GM23338 (cell line): ENCODE data around the gene CYP1B1. TPM values are rescaled to one million over a fixed set of nuclear protein-coding genes. Genes with fewer than 3 reads are reported as not detected.

ENCODE experiments used
- ATAC-seq: fragments of 200-7000 bp; cut with Tn5 transposase; 3 replicates; pipeline ENCODE4 v1.9.1; 2020
- DNase-seq: peaks from one replicate; pipeline ENCODE4 v3.0.0-alpha.2; 2015; ENCODE audit warnings: low spot score
- H2AFZ ChIP-seq: fragments of 200-600 bp; sonication (generic); 2 replicates; pipeline ENCODE4 v1.8.0; 2016; ENCODE audit warnings: antibody characterized with exemption, mild to moderate bottlenecking, moderate library complexity
- H3F3A ChIP-seq: fragments of 200-600 bp; sonication (generic); replicated peaks from 2 replicates; pipeline ENCODE4 v1.8.0; 2017; ENCODE audit warnings: antibody characterized with exemption, mixed run types, low read depth
- H3K27ac ChIP-seq: fragments of 200-600 bp; sonication (generic); 2 replicates; pipeline ENCODE4 v1.6.1; 2016; ENCODE audit warnings: low read depth
- H3K27me3 ChIP-seq: fragments of 200-600 bp; sonication (generic); 2 replicates; pipeline ENCODE4 v1.8.0; 2016; ENCODE audit warnings: mild to moderate bottlenecking, mixed run types, moderate library complexity; ENCODE audit not compliant: insufficient read depth
- H3K36me3 ChIP-seq: fragments of 200-600 bp; sonication (generic); 2 replicates; pipeline ENCODE4 v1.8.0; 2016; ENCODE audit warnings: mild to moderate bottlenecking; ENCODE audit not compliant: insufficient read depth
- H3K4me1 ChIP-seq: fragments of 200-600 bp; sonication (generic); 2 replicates; pipeline ENCODE4 v1.8.0; 2016; ENCODE audit warnings: mild to moderate bottlenecking, moderate library complexity; ENCODE audit not compliant: insufficient read depth
- H3K4me2 ChIP-seq: fragments of 200-600 bp; sonication (generic); 2 replicates; pipeline ENCODE4 v1.7.1; 2017; ENCODE audit warnings: mixed run types
- H3K4me3 ChIP-seq: fragments of 200-600 bp; sonication (generic); 2 replicates; pipeline ENCODE4 v1.6.1; 2016; ENCODE audit warnings: mixed run types
- H3K79me2 ChIP-seq: fragments of 200-600 bp; sonication (generic); replicated peaks from 2 replicates; pipeline ENCODE4 v1.8.0; 2017; ENCODE audit warnings: mild to moderate bottlenecking; ENCODE audit not compliant: insufficient read depth
- H3K9me2 ChIP-seq: fragments of 200-600 bp; sonication (generic); 2 replicates; pipeline ENCODE4 v1.8.0; 2017; ENCODE audit not compliant: insufficient read depth
- H4K20me1 ChIP-seq: fragments of 200-600 bp; sonication (generic); replicated peaks from 2 replicates; pipeline ENCODE4 v1.8.0; 2017; ENCODE audit warnings: mild to moderate bottlenecking; ENCODE audit not compliant: insufficient read depth
- H3K27ac Mint-ChIP-seq: 2 replicates; pipeline ENCODE4 v1.8.0; 2020; ENCODE audit warnings: inconsistent platforms, mild to moderate bottlenecking, moderate library complexity, mixed read lengths
- H3K27me3 Mint-ChIP-seq: 3 replicates; pipeline ENCODE4 v1.8.0; 2022; ENCODE audit warnings: low read depth, mild to moderate bottlenecking, moderate library complexity, mixed read lengths, inconsistent platforms; ENCODE audit not compliant: insufficient read depth, poor library complexity
- H3K36me3 Mint-ChIP-seq: 3 replicates; pipeline ENCODE4 v1.8.0; 2021; ENCODE audit warnings: low read depth, mild to moderate bottlenecking, inconsistent platforms, moderate library complexity, mixed read lengths
- H3K4me1 Mint-ChIP-seq: 3 replicates; pipeline ENCODE4 v1.8.0; 2020; ENCODE audit warnings: mild to moderate bottlenecking, inconsistent platforms, mixed read lengths
- H3K4me3 Mint-ChIP-seq: 3 replicates; pipeline ENCODE4 v1.8.0; 2021; ENCODE audit warnings: moderate library complexity, mild to moderate bottlenecking, inconsistent platforms, mixed read lengths
- H3K9me3 Mint-ChIP-seq: 3 replicates; pipeline ENCODE4 v1.8.0; 2020; ENCODE audit warnings: moderate library complexity, mild to moderate bottlenecking, inconsistent platforms, mixed read lengths
- CREB1 ChIP-seq: fragments of 250-450 bp; sonication (Bioruptor Pico); IDR thresholded peaks from 2 replicates; pipeline ENCODE4 v1.5.0; 2020; ENCODE audit warnings: low read depth, mild to moderate bottlenecking, moderate library complexity
- EZH2 ChIP-seq: fragments of 200-600 bp; sonication (generic); IDR thresholded peaks from one replicate; pipeline ENCODE4 v1.8.0; 2017; ENCODE audit warnings: antibody characterized with exemption, mild to moderate bottlenecking, low read depth; ENCODE audit not compliant: unreplicated experiment
- EZH2phosphoT487 ChIP-seq: fragments of 200-600 bp; sonication (generic); IDR thresholded peaks from one replicate; pipeline ENCODE4 v1.8.1; 2018; ENCODE audit warnings: antibody characterized with exemption; ENCODE audit not compliant: unreplicated experiment
- JUNB ChIP-seq: IDR thresholded peaks from one replicate; pipeline ENCODE4 v1.6.1; 2016; ENCODE audit warnings: antibody characterized with exemption; ENCODE audit not compliant: unreplicated experiment
- NANOG ChIP-seq: IDR thresholded peaks from 2 replicates; pipeline ENCODE4 v1.6.1; 2016; ENCODE audit warnings: antibody characterized with exemption, borderline replicate concordance
- POLR2AphosphoS5 ChIP-seq: IDR thresholded peaks from 2 replicates; pipeline ENCODE4 v1.6.1; 2016; ENCODE audit warnings: antibody characterized with exemption, low read depth
- STAT1 ChIP-seq: IDR thresholded peaks from one replicate; pipeline ENCODE4 v1.6.1; 2016; ENCODE audit warnings: antibody characterized with exemption; ENCODE audit not compliant: unreplicated experiment
- ZNF114 ChIP-seq: fragments of 250-450 bp; sonication (Bioruptor Pico); IDR thresholded peaks from 2 replicates; pipeline ENCODE4 v1.5.0; 2020; ENCODE audit warnings: mild to moderate bottlenecking, moderate library complexity
- ZNF331 ChIP-seq: fragments of 250-450 bp; sonication (Bioruptor Pico); IDR thresholded peaks from 2 replicates; pipeline ENCODE4 v1.5.0; 2020; ENCODE audit warnings: low read depth, mild to moderate bottlenecking, moderate library complexity
- polyA plus RNA-seq: library from polyadenylated mRNA; unstranded; fragments of >200 nt; fragmentation: Nextera tagmentation; extraction: Ambion mirVana; gene quantifications from 2 replicates; pipeline ENCODE4 v1.2.1, GENCODE V29; 2016
- total RNA-seq: library from RNA; depleted of rRNA; stranded (reverse); fragments of >200 nt; shearing (Covaris generic); gene quantifications from 2 replicates; pipeline ENCODE4 v1.2.3, GENCODE V29; 2014
- TF ChIP-seq, protein P1 (sequence below): IDR thresholded peaks from one replicate; pipeline ENCODE4 v1.6.1; 2018; ENCODE audit warnings: antibody characterized with exemption; ENCODE audit not compliant: unreplicated experiment
- TF ChIP-seq, protein P2 (sequence below), 2 experiments: fragments of 200-600 bp in 1 of 2; sonication (generic) in 1 of 2; conservative IDR thresholded peaks; 2 replicates each; pipeline versions ENCODE4 v1.5.1 to v1.6.1; 2016 to 2017; ENCODE audit warnings: antibody characterized with exemption in 2 of 2, low read depth in 2 of 2, mild to moderate bottlenecking in 2 of 2, moderate library complexity in 1 of 2
- TF ChIP-seq, protein P3 (sequence below): IDR thresholded peaks from 2 replicates; pipeline ENCODE4 v1.6.1; 2016; ENCODE audit warnings: antibody characterized with exemption

Gene CYP1B1
- total and polyA plus RNA-seq, 2 experiments from 2014 or later, result 3.3 to 6.2 TPM

DNA sequence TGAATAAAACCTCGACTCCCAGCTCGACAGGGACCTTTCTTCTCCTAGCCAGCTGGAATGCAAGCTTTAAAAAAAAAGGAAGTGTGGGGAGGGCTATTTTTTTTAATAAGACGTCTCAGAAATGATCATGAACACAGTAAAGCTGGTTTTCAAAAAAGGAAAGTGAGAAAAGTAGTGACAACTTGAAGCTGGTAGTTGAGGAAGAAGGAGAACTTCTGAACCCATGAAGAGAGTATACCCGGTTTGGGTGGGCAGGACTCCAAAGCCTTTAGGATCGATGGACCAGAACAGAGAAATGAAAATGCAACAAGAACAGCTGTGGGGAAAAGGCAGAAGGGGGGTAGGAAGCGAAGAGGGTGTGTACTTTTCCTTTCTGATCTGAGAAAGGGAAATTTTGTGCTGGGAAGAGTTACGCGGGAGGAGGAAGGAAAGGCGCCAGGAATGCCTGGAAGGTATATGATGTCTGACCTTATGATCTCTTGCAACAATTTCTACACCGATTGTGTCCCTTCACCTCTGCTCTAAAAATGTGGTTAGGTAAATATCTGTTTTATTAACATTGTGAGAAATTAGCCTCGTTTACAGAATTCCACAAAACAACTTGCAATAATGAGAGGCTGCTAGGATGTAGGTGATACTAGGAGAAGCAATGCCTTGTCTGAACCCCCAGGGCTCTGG is 22.6 kb upstream of the CYP1B1 start (continued):
- TF ChIP-seq, protein P1, sequence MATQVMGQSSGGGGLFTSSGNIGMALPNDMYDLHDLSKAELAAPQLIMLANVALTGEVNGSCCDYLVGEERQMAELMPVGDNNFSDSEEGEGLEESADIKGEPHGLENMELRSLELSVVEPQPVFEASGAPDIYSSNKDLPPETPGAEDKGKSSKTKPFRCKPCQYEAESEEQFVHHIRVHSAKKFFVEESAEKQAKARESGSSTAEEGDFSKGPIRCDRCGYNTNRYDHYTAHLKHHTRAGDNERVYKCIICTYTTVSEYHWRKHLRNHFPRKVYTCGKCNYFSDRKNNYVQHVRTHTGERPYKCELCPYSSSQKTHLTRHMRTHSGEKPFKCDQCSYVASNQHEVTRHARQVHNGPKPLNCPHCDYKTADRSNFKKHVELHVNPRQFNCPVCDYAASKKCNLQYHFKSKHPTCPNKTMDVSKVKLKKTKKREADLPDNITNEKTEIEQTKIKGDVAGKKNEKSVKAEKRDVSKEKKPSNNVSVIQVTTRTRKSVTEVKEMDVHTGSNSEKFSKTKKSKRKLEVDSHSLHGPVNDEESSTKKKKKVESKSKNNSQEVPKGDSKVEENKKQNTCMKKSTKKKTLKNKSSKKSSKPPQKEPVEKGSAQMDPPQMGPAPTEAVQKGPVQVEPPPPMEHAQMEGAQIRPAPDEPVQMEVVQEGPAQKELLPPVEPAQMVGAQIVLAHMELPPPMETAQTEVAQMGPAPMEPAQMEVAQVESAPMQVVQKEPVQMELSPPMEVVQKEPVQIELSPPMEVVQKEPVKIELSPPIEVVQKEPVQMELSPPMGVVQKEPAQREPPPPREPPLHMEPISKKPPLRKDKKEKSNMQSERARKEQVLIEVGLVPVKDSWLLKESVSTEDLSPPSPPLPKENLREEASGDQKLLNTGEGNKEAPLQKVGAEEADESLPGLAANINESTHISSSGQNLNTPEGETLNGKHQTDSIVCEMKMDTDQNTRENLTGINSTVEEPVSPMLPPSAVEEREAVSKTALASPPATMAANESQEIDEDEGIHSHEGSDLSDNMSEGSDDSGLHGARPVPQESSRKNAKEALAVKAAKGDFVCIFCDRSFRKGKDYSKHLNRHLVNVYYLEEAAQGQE, result no peak
- no peak for TF ChIP-seq EZH2phosphoT487
- TF ChIP-seq, protein P2, sequence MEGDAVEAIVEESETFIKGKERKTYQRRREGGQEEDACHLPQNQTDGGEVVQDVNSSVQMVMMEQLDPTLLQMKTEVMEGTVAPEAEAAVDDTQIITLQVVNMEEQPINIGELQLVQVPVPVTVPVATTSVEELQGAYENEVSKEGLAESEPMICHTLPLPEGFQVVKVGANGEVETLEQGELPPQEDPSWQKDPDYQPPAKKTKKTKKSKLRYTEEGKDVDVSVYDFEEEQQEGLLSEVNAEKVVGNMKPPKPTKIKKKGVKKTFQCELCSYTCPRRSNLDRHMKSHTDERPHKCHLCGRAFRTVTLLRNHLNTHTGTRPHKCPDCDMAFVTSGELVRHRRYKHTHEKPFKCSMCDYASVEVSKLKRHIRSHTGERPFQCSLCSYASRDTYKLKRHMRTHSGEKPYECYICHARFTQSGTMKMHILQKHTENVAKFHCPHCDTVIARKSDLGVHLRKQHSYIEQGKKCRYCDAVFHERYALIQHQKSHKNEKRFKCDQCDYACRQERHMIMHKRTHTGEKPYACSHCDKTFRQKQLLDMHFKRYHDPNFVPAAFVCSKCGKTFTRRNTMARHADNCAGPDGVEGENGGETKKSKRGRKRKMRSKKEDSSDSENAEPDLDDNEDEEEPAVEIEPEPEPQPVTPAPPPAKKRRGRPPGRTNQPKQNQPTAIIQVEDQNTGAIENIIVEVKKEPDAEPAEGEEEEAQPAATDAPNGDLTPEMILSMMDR (conservative IDR thresholded peaks at IDR 0.05; ENCODE audit: low read depth in 2 of 2), result no peak
- no peak for TF ChIP-seq CREB1 (CRISPR knock-in tag)
- no peak for TF ChIP-seq POLR2AphosphoS5
- no peak for TF ChIP-seq ZNF114 (CRISPR knock-in tag)
- TF ChIP-seq STAT1, result no peak
- TF ChIP-seq JUNB, result no peak
- TF ChIP-seq, protein P3, sequence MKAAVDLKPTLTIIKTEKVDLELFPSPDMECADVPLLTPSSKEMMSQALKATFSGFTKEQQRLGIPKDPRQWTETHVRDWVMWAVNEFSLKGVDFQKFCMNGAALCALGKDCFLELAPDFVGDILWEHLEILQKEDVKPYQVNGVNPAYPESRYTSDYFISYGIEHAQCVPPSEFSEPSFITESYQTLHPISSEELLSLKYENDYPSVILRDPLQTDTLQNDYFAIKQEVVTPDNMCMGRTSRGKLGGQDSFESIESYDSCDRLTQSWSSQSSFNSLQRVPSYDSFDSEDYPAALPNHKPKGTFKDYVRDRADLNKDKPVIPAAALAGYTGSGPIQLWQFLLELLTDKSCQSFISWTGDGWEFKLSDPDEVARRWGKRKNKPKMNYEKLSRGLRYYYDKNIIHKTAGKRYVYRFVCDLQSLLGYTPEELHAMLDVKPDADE, result no peak
- TF ChIP-seq NANOG, result no peak
- TF ChIP-seq EZH2, result no peak
- TF ChIP-seq ZNF331 (CRISPR knock-in tag), result no peak

DNA sequence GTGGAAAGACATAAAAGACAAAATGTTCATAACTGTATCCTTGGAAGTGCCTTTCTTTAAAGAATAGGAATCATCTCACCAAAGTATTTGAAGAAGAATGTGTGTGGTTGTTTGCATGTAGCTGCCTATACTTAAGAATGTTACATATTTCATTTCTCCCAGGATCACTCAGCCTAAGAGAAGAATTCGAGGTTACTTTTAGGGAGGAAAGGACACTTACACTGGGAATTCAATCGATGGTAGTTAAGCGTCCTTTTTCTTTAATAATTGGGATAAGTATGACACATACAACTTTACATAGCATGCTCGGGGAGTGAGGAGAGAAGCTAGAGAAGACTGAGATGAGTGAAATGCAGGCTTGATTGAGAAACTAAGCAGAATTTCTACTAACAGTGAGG is 22.0 kb upstream of the CYP1B1 start:
- Mint-ChIP-seq H3K27ac (no peak overlapping the region), H3K4me1 (peaks cover 66% of the 10 kb centered on the region), H3K27me3 (peaks cover 53% of the 10 kb centered on the region), H3K9me3 (peaks cover 6% of the 10 kb centered on the region; the same call in 2 of the 3 replicates), H3K36me3 (no peaks in the 10 kb centered on the region), H3K4me3 (peak overlapping the region; percentile 58)
- ATAC-seq (no peak), DNase-seq (no peak)
- H4K20me1 ChIP-seq, result no peaks in the 10 kb centered on the region
- H2AFZ ChIP-seq, result no peak overlapping the region; the same call in 1 of the 2 replicates
- no peaks in the 10 kb centered on the region for H3K36me3 ChIP-seq
- H3K9me2 ChIP-seq, result no peaks in the 10 kb centered on the region
- H3K4me2 ChIP-seq, result peak overlapping the region; percentile 74
- peak overlapping the region; percentile 46 for H3K4me3 ChIP-seq
- H3K4me1 ChIP-seq, result peaks cover 69% of the 10 kb centered on the region
- H3F3A ChIP-seq, result no peaks in the 10 kb centered on the region
- peaks cover 65% of the 10 kb centered on the region for H3K27me3 ChIP-seq
- H3K79me2 ChIP-seq, result no peaks in the 10 kb centered on the region
- no peak overlapping the region for H3K27ac ChIP-seq
- TF ChIP-seq CREB1 (CRISPR knock-in tag), result no peak
- no peak for TF ChIP-seq EZH2phosphoT487
- no peak for TF ChIP-seq JUNB
- no peak for TF ChIP-seq POLR2AphosphoS5
